Measurements from ENCODE around the gene SLIT3.

DNA sequence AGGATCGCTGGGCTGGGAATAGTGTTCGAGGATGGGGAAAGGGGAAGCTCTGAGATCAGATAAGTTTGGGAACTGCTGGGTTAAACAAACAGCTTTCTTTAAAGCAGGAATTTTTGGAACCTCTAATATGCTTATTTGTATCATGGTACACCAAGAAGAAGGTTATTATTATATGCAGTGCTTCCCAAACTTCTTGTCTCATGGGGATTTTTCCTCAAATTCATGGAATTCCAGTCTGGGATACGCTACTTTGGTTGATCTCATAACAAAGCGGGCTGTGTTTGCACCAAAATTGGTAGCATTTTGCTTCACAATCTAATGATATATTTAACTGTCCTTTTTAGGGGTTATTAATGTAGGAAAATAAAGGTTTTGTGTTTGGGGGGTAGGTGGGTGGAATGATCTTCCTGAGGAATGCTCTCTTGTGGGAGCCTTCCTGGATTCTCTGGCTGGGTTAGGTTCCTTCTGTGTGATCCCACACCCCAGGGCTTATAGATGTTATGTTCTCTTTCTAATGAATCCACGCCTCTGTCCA is 605.6 kb downstream of the SLIT3 start:
- no peak for TF ChIP-seq CTCF (IDR thresholded peaks at IDR 0.05 in 4 of 5, conservative IDR thresholded peaks at IDR 0.05 in 1 of 5)
- TF ChIP-seq POLR2A (IDR thresholded peaks at IDR 0.05): no peak

Measured in gastrocnemius medialis (tissue), 4 donors.